Mucosa of descending colon (tissue), 3 donors: ENCODE data around the gene B3GNT9. TPM values are rescaled to one million over a fixed set of nuclear protein-coding genes. Genes with fewer than 3 reads are reported as not detected.

Source experiments
- ATAC-seq: fragments of 200-7000 bp; cut with Tn5 transposase; one replicate; pipeline ENCODE4 v1.9.1; 2020; ENCODE audit warnings: mild to moderate bottlenecking, moderate library complexity
- DNase-seq, 3 donors: peaks; one replicate each; pipeline ENCODE4 v3.0.0-alpha.2; 2020
- H3K36me3 ChIP-seq: fragments of 200-600 bp; one replicate; pipeline ENCODE4 v1.8.0; 2021; ENCODE audit warnings: low read depth, mild to moderate bottlenecking
- H3K4me1 ChIP-seq: fragments of 200-600 bp; one replicate; pipeline ENCODE4 v1.8.0; 2021; ENCODE audit warnings: low read depth, mild to moderate bottlenecking
- H3K4me3 ChIP-seq: fragments of 200-600 bp; one replicate; pipeline ENCODE4 v1.8.0; 2021; ENCODE audit warnings: mild to moderate bottlenecking
- H3K9me3 ChIP-seq: fragments of 200-600 bp; one replicate; pipeline ENCODE4 v1.8.0; 2021; ENCODE audit warnings: mild to moderate bottlenecking
- intact Hi-C, 2 donors: fragments of 100-400 bp; cut with DNase I in 1 of 2; cut with micrococcal nuclease in 1 of 2; formaldehyde crosslinking; loops; one replicate each; pipeline versions ENCODE4 v1.11.0 to v1.11.1; 2022; cut with DNase I, micrococcal nuclease
- total RNA-seq, 3 donors: library from RNA; stranded (reverse); fragmentation: NEBNext Ultra II Directional in 2 of 3; extraction: Animal tissue kit (Norgen Biotek cat#: 25700) in 2 of 3; gene quantifications; one replicate each; pipeline versions ENCODE4 v1.2.1 to v1.2.4, GENCODE V29; 2021 to 2023
- TF ChIP-seq, protein P1 (sequence below): fragments of 200-600 bp; IDR thresholded peaks from one replicate; pipeline ENCODE4 v1.8.0; 2022; ENCODE audit warnings: antibody characterized with exemption, mild to moderate bottlenecking
- donor health status: DM: no; HTN: no; CAD: no; lungs with moderate emphysema.
- donor health status: DM: no; HTN: no; CAD: no.
- donor health status: DM: no; HTN: yes; CAD: no.

Gene B3GNT9
- total RNA-seq, 3 donors from 2014 or later = 1.5 to 8.4 (median 4.0) TPM

DNA sequence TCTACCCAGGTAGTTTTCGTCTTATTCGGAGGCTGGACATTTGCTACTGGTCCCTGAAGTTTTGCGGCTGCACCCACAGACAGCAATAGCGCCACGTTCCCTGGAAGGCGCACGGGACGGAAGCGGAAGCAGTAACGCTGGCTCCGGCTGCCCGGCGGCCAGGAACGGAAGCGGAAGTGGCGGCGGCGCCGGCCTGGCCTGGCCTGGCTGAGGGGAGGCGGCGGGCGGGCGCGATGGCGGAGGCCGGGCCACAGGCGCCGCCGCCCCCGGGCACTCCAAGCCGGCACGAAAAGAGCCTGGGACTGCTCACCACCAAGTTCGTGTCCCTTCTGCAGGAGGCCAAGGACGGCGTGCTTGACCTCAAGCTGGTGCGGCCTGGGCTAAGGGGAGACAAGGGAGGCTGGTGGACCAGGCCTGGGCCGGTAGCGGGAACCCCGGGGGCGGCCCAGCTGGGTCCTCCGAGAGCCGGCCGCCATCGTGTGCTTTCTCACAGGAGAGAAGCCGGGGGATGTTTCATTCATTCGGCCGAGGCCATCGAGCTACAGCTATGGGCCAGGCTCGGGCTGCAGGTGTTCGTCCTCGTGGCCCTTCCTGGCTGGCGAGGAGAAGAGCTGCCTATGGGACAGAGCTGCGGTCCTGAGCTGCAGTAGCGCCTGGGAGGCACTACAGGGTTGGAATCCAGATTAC, 41.3 kb upstream of the B3GNT9 start, which contains the start of gene E2F4:
E2F4 (plus strand) TSS at position 161 of the 687 bp plus-strand sequence; CDS start at position 234, 73 bp downstream.
- peaks cover 24% of the 10 kb centered on the region for H3K4me1 ChIP-seq
- peak; percentile 97 for ATAC-seq
- intact Hi-C loops = no loop called here
- TF ChIP-seq, protein P1, sequence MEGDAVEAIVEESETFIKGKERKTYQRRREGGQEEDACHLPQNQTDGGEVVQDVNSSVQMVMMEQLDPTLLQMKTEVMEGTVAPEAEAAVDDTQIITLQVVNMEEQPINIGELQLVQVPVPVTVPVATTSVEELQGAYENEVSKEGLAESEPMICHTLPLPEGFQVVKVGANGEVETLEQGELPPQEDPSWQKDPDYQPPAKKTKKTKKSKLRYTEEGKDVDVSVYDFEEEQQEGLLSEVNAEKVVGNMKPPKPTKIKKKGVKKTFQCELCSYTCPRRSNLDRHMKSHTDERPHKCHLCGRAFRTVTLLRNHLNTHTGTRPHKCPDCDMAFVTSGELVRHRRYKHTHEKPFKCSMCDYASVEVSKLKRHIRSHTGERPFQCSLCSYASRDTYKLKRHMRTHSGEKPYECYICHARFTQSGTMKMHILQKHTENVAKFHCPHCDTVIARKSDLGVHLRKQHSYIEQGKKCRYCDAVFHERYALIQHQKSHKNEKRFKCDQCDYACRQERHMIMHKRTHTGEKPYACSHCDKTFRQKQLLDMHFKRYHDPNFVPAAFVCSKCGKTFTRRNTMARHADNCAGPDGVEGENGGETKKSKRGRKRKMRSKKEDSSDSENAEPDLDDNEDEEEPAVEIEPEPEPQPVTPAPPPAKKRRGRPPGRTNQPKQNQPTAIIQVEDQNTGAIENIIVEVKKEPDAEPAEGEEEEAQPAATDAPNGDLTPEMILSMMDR = no peak
- H3K9me3 ChIP-seq = no peaks in the 10 kb centered on the region
- H3K4me3 ChIP-seq = peak within 1 kb of the TSS; percentile 93
- peaks cover 8% of the 10 kb centered on the region for H3K36me3 ChIP-seq
- peak; percentile 91 to 94 (median 94) for DNase-seq

DNA sequence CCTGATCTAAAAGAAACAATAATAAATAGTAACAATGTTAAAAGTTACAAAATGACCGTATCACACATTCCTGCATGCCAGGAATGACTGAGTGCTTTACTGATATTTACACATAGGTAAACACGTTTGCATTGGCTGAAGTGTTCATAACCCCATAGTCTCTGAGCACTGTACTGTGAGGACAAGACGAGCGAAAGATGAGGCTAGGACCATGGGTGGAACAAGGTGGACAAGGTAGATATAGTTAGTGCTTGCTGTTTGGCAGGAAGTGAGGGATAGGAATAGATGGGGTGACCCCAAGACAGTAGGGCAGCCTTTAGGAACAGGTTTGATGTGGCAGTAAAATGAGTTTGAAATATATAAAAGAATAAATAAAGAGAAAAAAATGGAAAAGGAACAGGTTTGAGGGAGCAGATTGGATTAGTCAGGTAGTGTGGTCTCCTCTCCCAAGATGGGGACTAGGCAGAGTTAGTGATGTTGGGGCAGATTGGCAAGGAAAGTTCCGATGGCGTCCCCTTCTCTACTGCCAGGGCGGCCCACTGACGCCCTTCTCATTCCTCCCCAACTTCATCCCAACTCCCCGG, 40.7 kb upstream of the B3GNT9 start:
- H3K4me3 ChIP-seq = peak overlapping the region; percentile 93

GRCh38 chr16:67190448-67191399, 39.9 kb upstream of the B3GNT9 start:
- ATAC-seq = peak; percentile 29
- DNase-seq = no peak
- Histone ChIP-seq H3K9me3 (no peaks in the 10 kb centered on the region), H3K36me3 (peaks cover 3% of the 10 kb centered on the region), H3K4me1 (peaks cover 25% of the 10 kb centered on the region), H3K4me3 (no peak overlapping the region)
- TF ChIP-seq, protein P1 = no peak
- intact Hi-C loops = no loop called here

More for the DNA sequence above, 40.7 kb upstream of the B3GNT9 start:
- Histone ChIP-seq H3K36me3 (peaks cover 7% of the 10 kb centered on the region), H3K4me1 (peaks cover 24% of the 10 kb centered on the region), H3K9me3 (no peaks in the 10 kb centered on the region)
- TF ChIP-seq, protein P1 = no peak
- ATAC-seq (no peak), DNase-seq (no peak)
- intact Hi-C loops = no loop called here

DNA sequence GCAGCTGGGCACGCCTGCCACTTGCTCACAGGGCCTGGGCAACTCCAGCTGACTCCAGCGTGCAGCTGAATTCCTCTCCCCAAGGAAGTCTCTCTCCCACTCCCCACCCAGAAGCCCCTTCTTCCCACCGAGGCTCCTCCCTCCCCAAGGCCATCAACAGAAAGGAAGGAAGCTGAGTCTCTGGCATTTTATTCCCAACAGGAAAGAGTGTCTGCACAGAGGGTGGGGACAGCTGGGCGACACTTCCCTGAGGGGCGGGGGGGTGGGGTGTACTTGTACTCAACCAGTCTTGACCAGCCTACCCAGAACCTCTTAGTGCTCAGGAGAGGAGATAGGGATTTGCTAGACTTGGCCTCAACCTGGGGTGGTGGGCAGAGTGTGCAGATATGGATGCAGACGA, 39.2 kb upstream of the B3GNT9 start, which contains the start of gene EXOC3L1:
EXOC3L1 (minus strand) TSS at position 96 of the 400 bp plus-strand sequence. CDS start 460 bp downstream, outside the sequence.
- no peak within 1 kb of the TSS for H3K4me3 ChIP-seq
- TF ChIP-seq, protein P1 = no peak
- H3K4me1 ChIP-seq = peaks cover 30% of the 10 kb centered on the region
- DNase-seq (no peak), ATAC-seq (no peak)
- intact Hi-C loops = no loop called here
- H3K9me3 ChIP-seq = no peaks in the 10 kb centered on the region
- no peaks in the 10 kb centered on the region for H3K36me3 ChIP-seq

DNA sequence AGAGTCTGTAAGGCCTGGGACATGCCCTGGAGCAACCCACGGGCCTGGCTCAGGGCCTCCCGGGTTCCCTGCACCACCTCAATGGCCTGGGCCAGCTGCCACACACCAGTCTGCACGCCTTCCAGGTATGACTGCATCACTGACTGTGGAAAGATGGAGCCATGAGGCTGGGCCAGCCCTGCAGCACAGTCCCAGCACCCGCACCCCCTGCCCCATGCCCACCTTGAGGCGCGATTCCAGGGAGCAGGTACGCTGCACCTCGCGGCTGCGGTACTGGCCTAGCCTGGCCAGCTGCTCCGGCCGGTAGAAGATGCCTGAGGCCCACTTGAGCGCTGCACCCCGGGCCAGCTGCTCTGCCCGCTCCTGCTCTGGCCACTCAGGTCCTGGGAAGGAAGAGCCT, 38.0 kb upstream of the B3GNT9 start:
- peaks cover 34% of the 10 kb centered on the region for H3K4me1 ChIP-seq

More for the DNA sequence above, 38.0 kb upstream of the B3GNT9 start:
- Histone ChIP-seq H3K36me3 (no peaks in the 10 kb centered on the region), H3K4me3 (no peak overlapping the region), H3K9me3 (no peaks in the 10 kb centered on the region)
- TF ChIP-seq, protein P1 = no peak
- ATAC-seq (no peak), DNase-seq (no peak)
- intact Hi-C loops = loop anchor here in 1 of 2 donors (10.0 kb wide), 1 partner anchor 214 kb away; no protein-coding TSS in a partner anchor
